ENCODE measurements around the gene CCDC146.
"Not testable (repeated sequence)": the region's sequence is repeated elsewhere in the genome, so short reads cannot be mapped to it uniquely, and the experiment has no call there.

DNA sequence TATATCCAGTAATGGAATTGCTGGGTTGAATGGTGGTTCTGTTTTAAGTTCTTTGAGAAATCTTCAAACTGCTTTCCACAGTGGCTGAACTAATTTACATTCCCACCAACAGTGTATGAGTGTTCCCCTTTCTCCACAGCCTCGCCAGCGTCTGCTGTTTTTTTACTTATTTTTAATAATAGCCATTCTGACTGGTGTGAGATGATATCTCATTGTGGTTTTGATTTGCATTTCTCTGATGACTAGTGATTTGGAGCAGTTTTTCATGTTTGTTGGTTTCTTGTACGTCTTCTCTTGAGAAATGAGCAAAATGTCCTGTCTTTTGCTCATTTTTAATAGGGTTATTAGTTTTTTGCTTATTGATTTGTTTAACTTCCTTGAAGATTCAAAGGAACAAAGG is 21.9 kb upstream of the CCDC146 start:
- TF ChIP-seq, protein P1, sequence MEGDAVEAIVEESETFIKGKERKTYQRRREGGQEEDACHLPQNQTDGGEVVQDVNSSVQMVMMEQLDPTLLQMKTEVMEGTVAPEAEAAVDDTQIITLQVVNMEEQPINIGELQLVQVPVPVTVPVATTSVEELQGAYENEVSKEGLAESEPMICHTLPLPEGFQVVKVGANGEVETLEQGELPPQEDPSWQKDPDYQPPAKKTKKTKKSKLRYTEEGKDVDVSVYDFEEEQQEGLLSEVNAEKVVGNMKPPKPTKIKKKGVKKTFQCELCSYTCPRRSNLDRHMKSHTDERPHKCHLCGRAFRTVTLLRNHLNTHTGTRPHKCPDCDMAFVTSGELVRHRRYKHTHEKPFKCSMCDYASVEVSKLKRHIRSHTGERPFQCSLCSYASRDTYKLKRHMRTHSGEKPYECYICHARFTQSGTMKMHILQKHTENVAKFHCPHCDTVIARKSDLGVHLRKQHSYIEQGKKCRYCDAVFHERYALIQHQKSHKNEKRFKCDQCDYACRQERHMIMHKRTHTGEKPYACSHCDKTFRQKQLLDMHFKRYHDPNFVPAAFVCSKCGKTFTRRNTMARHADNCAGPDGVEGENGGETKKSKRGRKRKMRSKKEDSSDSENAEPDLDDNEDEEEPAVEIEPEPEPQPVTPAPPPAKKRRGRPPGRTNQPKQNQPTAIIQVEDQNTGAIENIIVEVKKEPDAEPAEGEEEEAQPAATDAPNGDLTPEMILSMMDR (IDR thresholded peaks at IDR 0.05) = not testable (repeated sequence)
- TF ChIP-seq, protein P2, sequence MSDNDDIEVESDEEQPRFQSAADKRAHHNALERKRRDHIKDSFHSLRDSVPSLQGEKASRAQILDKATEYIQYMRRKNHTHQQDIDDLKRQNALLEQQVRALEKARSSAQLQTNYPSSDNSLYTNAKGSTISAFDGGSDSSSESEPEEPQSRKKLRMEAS (IDR thresholded peaks at IDR 0.05; ENCODE audit: low read depth) = not testable (repeated sequence)
- TF ChIP-seq CHD2 (IDR thresholded peaks at IDR 0.05; ENCODE audit: low read length, partially characterized antibody); MEF2A (IDR thresholded peaks at IDR 0.05; ENCODE audit: borderline replicate concordance, low read depth); MXI1 (IDR thresholded peaks at IDR 0.05; ENCODE audit: low read depth, low read length); RFX5 (IDR thresholded peaks at IDR 0.05; ENCODE audit: low read length): not testable (repeated sequence)
- TF ChIP-seq, protein P3, sequence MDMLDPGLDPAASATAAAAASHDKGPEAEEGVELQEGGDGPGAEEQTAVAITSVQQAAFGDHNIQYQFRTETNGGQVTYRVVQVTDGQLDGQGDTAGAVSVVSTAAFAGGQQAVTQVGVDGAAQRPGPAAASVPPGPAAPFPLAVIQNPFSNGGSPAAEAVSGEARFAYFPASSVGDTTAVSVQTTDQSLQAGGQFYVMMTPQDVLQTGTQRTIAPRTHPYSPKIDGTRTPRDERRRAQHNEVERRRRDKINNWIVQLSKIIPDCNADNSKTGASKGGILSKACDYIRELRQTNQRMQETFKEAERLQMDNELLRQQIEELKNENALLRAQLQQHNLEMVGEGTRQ (IDR thresholded peaks at IDR 0.05; ENCODE audit: borderline replicate concordance, low read depth, low read length) = not testable (repeated sequence)
